CD4-positive, alpha-beta memory T cell (primary cell): ENCODE measurements around the gene PTPRG. TPM values are rescaled to one million over a fixed set of nuclear protein-coding genes. Genes with fewer than 3 reads are reported as not detected.

Experiments
- CTCF ChIA-PET: fragments of 350-600 bp; sonication (Branson Sonifier 250); formaldehyde crosslinking; loops from one replicate; lab custom pipeline; 2021; ENCODE audit warnings: inconsistent platforms; ENCODE audit not compliant: partially characterized antibody; lab: Charles Lee
- POLR2A ChIA-PET: fragments of 350-600 bp; sonication (Branson Sonifier 250); formaldehyde crosslinking; loops from one replicate; lab custom pipeline; 2021; ENCODE audit not compliant: partially characterized antibody; lab: Charles Lee
- DNase-seq, 5 donors: peaks; one replicate each; pipeline versions ENCODE4 v3.0.0 to v3.0.0-alpha.2; 2020 to 2022; ENCODE audit warnings: mixed read lengths in 1 of 5
- H3K27ac ChIP-seq: one replicate; pipeline ENCODE4 v1.7.0; 2013; ENCODE audit warnings: low read depth, low read length
- H3K27me3 ChIP-seq: 2 replicates; pipeline ENCODE4 v1.7.0; 2013; ENCODE audit warnings: mild to moderate bottlenecking, low read length, moderate library complexity; ENCODE audit not compliant: insufficient read depth
- H3K36me3 ChIP-seq: 2 replicates; pipeline ENCODE4 v1.7.0; 2013; ENCODE audit warnings: mild to moderate bottlenecking, low read length, moderate library complexity; ENCODE audit not compliant: insufficient read depth
- H3K4me1 ChIP-seq: 2 replicates; pipeline ENCODE4 v1.7.0; 2013; ENCODE audit warnings: mild to moderate bottlenecking, low read length, moderate library complexity; ENCODE audit not compliant: insufficient read depth
- H3K4me3 ChIP-seq, 2 donors: one replicate each; pipeline ENCODE4 v1.7.0; 2013; ENCODE audit warnings: low read length in 2 of 2, mild to moderate bottlenecking in 1 of 2
- H3K9me3 ChIP-seq, 2 donors: one replicate each; pipeline ENCODE4 v1.7.0; 2013; ENCODE audit warnings: low read length in 2 of 2, control low read depth in 1 of 2; ENCODE audit not compliant: control insufficient read depth in 1 of 2
- H3K27ac Mint-ChIP-seq, 7 donors: one replicate each; pipeline ENCODE4 v1.8.0; 2020 to 2021; ENCODE audit warnings: mixed read lengths in 7 of 7, mild to moderate bottlenecking in 6 of 7, inconsistent platforms in 3 of 7, moderate library complexity in 3 of 7
- H3K27me3 Mint-ChIP-seq, 2 donors: one replicate each; pipeline ENCODE4 v1.8.0; 2020 to 2021; ENCODE audit warnings: mixed read lengths in 2 of 2
- H3K36me3 Mint-ChIP-seq, 2 donors: one replicate each; pipeline ENCODE4 v1.8.0; 2020 to 2021; ENCODE audit warnings: mixed read lengths in 2 of 2, inconsistent platforms in 1 of 2, mild to moderate bottlenecking in 1 of 2
- H3K4me1 Mint-ChIP-seq, 4 donors: one replicate each; pipeline ENCODE4 v1.8.0; 2020 to 2021; ENCODE audit warnings: mixed read lengths in 4 of 4, mild to moderate bottlenecking in 1 of 4
- H3K4me3 Mint-ChIP-seq, 8 donors: one replicate each; pipeline ENCODE4 v1.8.0; 2020 to 2021; ENCODE audit warnings: mixed read lengths in 8 of 8, mild to moderate bottlenecking in 7 of 8, moderate library complexity in 6 of 8, inconsistent platforms in 3 of 8
- H3K9me3 Mint-ChIP-seq, 8 donors: one replicate each; pipeline ENCODE4 v1.8.0; 2020 to 2021; ENCODE audit warnings: mixed read lengths in 8 of 8, mild to moderate bottlenecking in 5 of 8, inconsistent platforms in 3 of 8, moderate library complexity in 1 of 8
- intact Hi-C: fragments of 100-400 bp; cut with micrococcal nuclease; formaldehyde crosslinking; loops from one replicate; pipeline ENCODE4 v1.15.1; 2023
- polyA plus RNA-seq, 2 donors: library from polyadenylated mRNA; unstranded; fragments of 300-500 nt; fragmentation: Illumina TruSeq; gene quantifications; one replicate each; pipeline ENCODE4 v1.2.3, GENCODE V29; 2021
- total RNA-seq, 2 experiments: library from RNA; stranded (reverse); gene quantifications; one replicate each; pipeline ENCODE4 v1.2.3, GENCODE V29; 2021

PTPRG gene
- total and polyA plus RNA-seq, 4 experiments from 2014 or later = not detected

DNA sequence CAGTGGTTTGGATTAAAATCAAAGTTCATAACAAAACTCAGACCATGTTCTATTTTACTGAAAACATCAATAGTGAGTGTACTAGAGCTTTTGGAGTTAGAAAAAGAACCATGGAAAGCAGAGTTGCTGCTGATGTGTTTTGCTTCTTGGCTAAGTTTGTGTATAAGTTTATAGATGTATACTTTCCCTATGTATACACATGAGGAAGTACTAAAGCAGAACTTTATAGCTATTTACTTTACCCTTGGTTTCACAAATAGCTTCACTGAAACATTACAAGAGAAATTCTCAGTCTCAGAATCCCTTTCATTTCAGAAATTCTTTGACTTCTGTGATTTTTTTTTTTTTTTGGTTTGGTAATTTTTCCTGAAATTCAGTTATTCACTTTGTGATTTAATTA, 229.0 kb downstream of the PTPRG start:
- no peaks in the 10 kb centered on the region for H3K4me1 ChIP-seq
- Mint-ChIP-seq H3K36me3 (no peaks in the 10 kb centered on the region), H3K27ac (no peak overlapping the region), H3K27me3 (no peaks in the 10 kb centered on the region), H3K9me3 (peaks cover 0 to 4% (median 0%) of the 10 kb centered on the region in 8 donors), H3K4me1 (no peaks in the 10 kb centered on the region), H3K4me3 (no peak overlapping the region)
- POLR2A ChIA-PET = no interaction called here
- CTCF ChIA-PET = no interaction called here
- H3K9me3 ChIP-seq = no peaks in the 10 kb centered on the region
- no peaks in the 10 kb centered on the region for H3K36me3 ChIP-seq
- no peak for DNase-seq
- H3K4me3 ChIP-seq = no peak overlapping the region
- intact Hi-C loops = no loop called here
- no peak overlapping the region for H3K27ac ChIP-seq
- H3K27me3 ChIP-seq = no peaks in the 10 kb centered on the region

DNA sequence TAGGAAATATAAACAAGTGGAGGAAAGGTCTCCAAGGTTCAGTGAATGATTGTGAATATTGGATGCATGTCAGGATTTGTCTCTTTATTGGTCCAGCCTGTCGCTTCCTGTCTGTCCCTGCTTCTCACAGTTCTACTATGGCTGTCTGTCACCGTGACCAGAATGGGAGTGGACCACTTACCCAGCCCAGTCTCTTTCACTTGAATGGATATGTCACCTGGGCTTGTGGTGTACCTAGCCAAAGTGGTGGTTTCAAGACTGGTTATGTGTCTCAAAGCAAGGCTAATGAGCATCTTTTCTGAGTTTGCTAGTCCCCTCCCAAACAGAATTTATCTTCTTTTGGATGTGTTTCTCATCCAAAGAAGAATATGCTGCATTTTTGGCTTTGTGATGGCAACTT, 231.7 kb downstream of the PTPRG start:
- Histone ChIP-seq H3K9me3 (no peaks in the 10 kb centered on the region), H3K27me3 (no peaks in the 10 kb centered on the region), H3K4me3 (no peak overlapping the region), H3K27ac (no peak overlapping the region), H3K4me1 (no peaks in the 10 kb centered on the region), H3K36me3 (no peaks in the 10 kb centered on the region)
- H3K9me3 Mint-ChIP-seq = peaks cover 0 to 4% (median 0%) of the 10 kb centered on the region in 8 donors
- H3K27ac Mint-ChIP-seq = no peak overlapping the region
- ChIA-PET POLR2A (no interaction called here), CTCF (no interaction called here)
- H3K4me3 Mint-ChIP-seq = no peak overlapping the region
- no peaks in the 10 kb centered on the region for H3K36me3 Mint-ChIP-seq
- no peaks in the 10 kb centered on the region for H3K27me3 Mint-ChIP-seq
- intact Hi-C loops = no loop called here
- no peaks in the 10 kb centered on the region for H3K4me1 Mint-ChIP-seq
- no peak for DNase-seq

DNA sequence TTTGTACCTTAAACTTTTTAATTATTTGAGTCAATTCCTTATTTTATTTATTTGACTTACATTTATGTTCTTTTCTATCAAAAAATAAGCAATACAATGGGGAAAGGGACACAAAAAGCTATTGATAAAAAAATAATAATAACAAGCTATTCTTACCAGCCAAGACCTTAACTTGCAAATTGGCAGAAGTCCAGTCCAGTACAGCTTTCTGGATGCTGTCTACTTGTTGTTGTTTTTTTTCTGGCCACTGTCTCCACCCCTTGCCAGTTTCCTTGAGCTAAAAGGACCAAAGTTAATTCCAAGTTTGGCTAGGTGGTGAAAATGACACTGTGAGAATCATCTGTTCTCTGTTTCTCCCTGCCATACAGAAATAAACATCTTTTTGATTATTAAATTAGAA, 232.2 kb downstream of the PTPRG start:
- H3K4me3 Mint-ChIP-seq = no peak overlapping the region
- H3K27ac ChIP-seq = no peak overlapping the region
- ChIA-PET CTCF (no interaction called here), POLR2A (no interaction called here)
- no peak overlapping the region for H3K4me3 ChIP-seq
- H3K27me3 ChIP-seq = no peaks in the 10 kb centered on the region
- H3K4me1 ChIP-seq = no peaks in the 10 kb centered on the region
- H3K4me1 Mint-ChIP-seq = no peaks in the 10 kb centered on the region
- intact Hi-C loops = no loop called here
- H3K36me3 ChIP-seq = no peaks in the 10 kb centered on the region
- H3K9me3 ChIP-seq = no peaks in the 10 kb centered on the region
- no peaks in the 10 kb centered on the region for H3K36me3 Mint-ChIP-seq
- no peak for DNase-seq
- H3K27me3 Mint-ChIP-seq = no peaks in the 10 kb centered on the region
- no peak overlapping the region for H3K27ac Mint-ChIP-seq
- H3K9me3 Mint-ChIP-seq = peaks cover 0 to 4% (median 0%) of the 10 kb centered on the region in 8 donors

DNA sequence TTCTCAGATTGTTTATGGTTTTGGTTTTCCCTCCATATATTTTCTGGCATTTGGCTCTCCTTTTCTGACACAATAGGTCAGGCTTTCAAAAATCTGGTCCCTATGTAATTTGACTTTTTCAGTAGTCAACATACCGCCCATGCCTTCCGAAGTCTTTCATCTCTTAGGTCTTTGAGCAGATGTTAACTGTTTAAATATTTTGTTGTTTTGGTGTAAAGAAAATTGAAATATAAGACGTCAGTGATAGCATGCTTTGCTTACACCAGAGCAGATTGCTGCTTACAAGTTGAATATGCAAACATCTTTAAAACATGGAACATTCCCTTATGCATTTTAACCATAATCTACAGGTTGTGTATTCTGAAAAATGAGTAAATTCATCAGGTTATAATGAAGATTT, 233.0 kb downstream of the PTPRG start:
- H3K9me3 ChIP-seq = no peaks in the 10 kb centered on the region
- no peak for DNase-seq
- Mint-ChIP-seq H3K27ac (no peak overlapping the region), H3K4me1 (no peaks in the 10 kb centered on the region), H3K27me3 (no peaks in the 10 kb centered on the region), H3K4me3 (no peak overlapping the region), H3K9me3 (peaks cover 0 to 4% (median 0%) of the 10 kb centered on the region in 8 donors), H3K36me3 (no peaks in the 10 kb centered on the region)
- no peaks in the 10 kb centered on the region for H3K27me3 ChIP-seq
- H3K27ac ChIP-seq = no peak overlapping the region
- POLR2A ChIA-PET = no interaction called here
- no peak overlapping the region for H3K4me3 ChIP-seq
- H3K36me3 ChIP-seq = no peaks in the 10 kb centered on the region
- H3K4me1 ChIP-seq = no peaks in the 10 kb centered on the region
- CTCF ChIA-PET = no interaction called here
- intact Hi-C loops = no loop called here

DNA sequence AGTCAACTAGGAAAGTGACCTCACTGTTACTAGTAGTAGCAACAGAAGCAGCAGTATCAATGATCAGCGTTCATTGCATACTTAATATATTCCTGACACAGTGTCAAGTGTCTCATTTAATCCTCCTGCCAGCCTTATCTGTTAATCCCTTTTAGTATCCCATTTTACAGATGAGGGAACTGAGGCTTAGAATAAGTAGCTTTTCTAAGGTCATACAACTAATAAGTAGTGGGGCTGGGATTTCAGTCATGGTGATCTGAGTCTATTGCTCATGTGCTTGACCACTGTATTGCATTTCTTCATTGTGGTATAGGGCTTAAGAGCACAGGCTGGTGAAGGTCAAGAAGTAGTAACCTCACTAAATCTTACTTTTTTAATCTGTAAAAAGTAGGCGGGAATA, 233.6 kb downstream of the PTPRG start:
- DNase-seq = no peak
- Mint-ChIP-seq H3K27ac (no peak overlapping the region), H3K4me3 (no peak overlapping the region)

DNA sequence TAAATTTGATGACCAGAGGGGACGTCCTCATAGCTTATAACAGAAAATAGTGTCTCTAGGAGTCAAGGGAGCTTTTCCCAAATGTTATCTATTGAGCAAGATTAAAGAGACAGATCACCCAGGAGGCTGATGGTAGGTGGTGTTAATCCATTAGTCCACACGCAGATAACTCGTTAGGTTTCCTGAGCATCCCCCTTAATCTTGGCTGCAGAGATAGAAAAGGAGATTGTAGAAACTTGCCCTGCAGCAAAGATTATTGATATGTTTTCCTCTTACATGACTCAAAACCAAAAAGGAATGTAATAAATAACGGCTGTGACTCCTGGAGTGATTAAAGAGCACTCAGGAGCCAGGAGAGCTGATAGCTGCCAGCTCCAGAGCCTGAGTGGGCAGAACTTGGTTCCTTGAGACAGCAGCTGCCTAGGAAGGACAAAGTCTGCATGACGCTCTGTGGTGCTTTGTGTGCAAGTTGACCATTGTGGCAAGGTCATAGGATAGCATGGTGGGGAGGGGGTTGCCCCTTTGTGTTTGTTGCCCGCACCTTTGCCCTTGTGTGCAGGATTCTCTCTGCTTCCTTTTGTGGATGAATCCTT, 234.8 kb downstream of the PTPRG start:
- ChIA-PET CTCF (no interaction called here), POLR2A (no interaction called here)
- Histone ChIP-seq H3K4me1 (no peaks in the 10 kb centered on the region), H3K36me3 (no peaks in the 10 kb centered on the region), H3K27me3 (no peaks in the 10 kb centered on the region), H3K4me3 (no peak overlapping the region), H3K27ac (no peak overlapping the region), H3K9me3 (no peaks in the 10 kb centered on the region)
- no peak overlapping the region for H3K27ac Mint-ChIP-seq
- H3K36me3 Mint-ChIP-seq = no peaks in the 10 kb centered on the region
- H3K4me3 Mint-ChIP-seq = no peak overlapping the region
- peaks cover 0 to 5% (median 0%) of the 10 kb centered on the region in 8 donors for H3K9me3 Mint-ChIP-seq
- intact Hi-C loops = no loop called here
- H3K4me1 Mint-ChIP-seq = no peaks in the 10 kb centered on the region
- DNase-seq = no peak
- no peaks in the 10 kb centered on the region for H3K27me3 Mint-ChIP-seq

More for the DNA sequence above, 233.6 kb downstream of the PTPRG start:
- peaks cover 0 to 4% (median 0%) of the 10 kb centered on the region in 8 donors for H3K9me3 Mint-ChIP-seq
- Histone ChIP-seq H3K9me3 (no peaks in the 10 kb centered on the region), H3K27ac (no peak overlapping the region), H3K36me3 (no peaks in the 10 kb centered on the region), H3K4me1 (no peaks in the 10 kb centered on the region), H3K4me3 (no peak overlapping the region), H3K27me3 (no peaks in the 10 kb centered on the region)
- H3K36me3 Mint-ChIP-seq = no peaks in the 10 kb centered on the region
- POLR2A ChIA-PET = no interaction called here
- intact Hi-C loops = no loop called here
- no peaks in the 10 kb centered on the region for H3K27me3 Mint-ChIP-seq
- no peaks in the 10 kb centered on the region for H3K4me1 Mint-ChIP-seq
- CTCF ChIA-PET = no interaction called here

DNA sequence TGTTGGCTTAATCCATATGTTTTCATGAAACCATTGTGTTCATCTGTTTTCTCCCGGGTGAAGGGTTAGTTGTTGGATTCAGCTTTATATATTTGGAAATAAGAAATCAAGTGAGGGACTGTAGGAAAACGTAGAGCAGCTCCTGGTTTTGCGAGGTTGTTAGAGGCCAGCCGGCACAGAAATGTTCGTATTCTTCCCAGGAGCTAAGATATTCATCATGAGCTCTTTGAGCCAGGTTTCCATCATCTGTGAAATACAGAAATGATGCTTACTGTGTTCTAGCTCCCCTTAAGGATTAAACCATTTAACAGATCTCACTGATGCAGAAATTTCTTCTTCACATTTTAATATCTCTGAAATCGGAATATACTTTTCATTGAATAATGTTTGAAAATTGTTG, 235.5 kb downstream of the PTPRG start:
- no peak overlapping the region for H3K27ac ChIP-seq
- H3K27ac Mint-ChIP-seq = no peak overlapping the region
- no peaks in the 10 kb centered on the region for H3K36me3 Mint-ChIP-seq
- intact Hi-C loops = no loop called here
- H3K4me1 ChIP-seq = no peaks in the 10 kb centered on the region
- no peaks in the 10 kb centered on the region for H3K9me3 ChIP-seq
- no peaks in the 10 kb centered on the region for H3K36me3 ChIP-seq
- H3K9me3 Mint-ChIP-seq = peaks cover 0 to 2% (median 0%) of the 10 kb centered on the region in 8 donors
- CTCF ChIA-PET = no interaction called here
- no peak overlapping the region for H3K4me3 Mint-ChIP-seq
- H3K27me3 Mint-ChIP-seq = no peaks in the 10 kb centered on the region
- no peaks in the 10 kb centered on the region for H3K27me3 ChIP-seq
- H3K4me3 ChIP-seq = no peak overlapping the region
- POLR2A ChIA-PET = no interaction called here
- DNase-seq = no peak
- no peaks in the 10 kb centered on the region for H3K4me1 Mint-ChIP-seq

DNA sequence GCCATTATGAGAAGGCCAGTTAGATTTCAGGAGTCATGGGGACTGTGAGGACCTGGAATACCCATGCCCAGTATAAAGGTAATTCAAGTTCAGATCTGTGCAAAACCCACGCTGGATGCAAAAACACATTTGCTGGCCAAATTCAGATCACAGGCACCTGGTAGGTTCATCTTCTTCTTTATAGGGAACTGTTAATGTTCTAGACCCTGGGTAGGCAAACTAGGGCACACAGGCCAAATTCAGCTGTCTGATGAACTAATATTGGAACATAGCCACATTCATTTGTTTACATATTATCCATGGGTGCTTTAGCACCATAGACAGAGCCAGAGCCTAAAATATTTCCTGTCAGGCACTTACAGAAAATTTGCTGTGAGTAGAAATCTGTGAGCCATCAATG, 241.4 kb downstream of the PTPRG start:
- H3K27ac ChIP-seq = no peak overlapping the region
- ChIA-PET POLR2A (no interaction called here), CTCF (no interaction called here)
- Mint-ChIP-seq H3K4me1 (no peaks in the 10 kb centered on the region), H3K36me3 (no peaks in the 10 kb centered on the region), H3K27ac (no peak overlapping the region), H3K27me3 (no peaks in the 10 kb centered on the region), H3K9me3 (peaks cover 0 to 2% (median 0%) of the 10 kb centered on the region in 8 donors), H3K4me3 (no peak overlapping the region)
- H3K27me3 ChIP-seq = no peaks in the 10 kb centered on the region
- H3K9me3 ChIP-seq = no peaks in the 10 kb centered on the region
- H3K36me3 ChIP-seq = no peaks in the 10 kb centered on the region
- intact Hi-C loops = no loop called here
- H3K4me3 ChIP-seq = no peak overlapping the region
- DNase-seq = no peak
- H3K4me1 ChIP-seq = no peaks in the 10 kb centered on the region
